Kasumi-1 (cell line): ENCODE data around the gene SLC22A17.
"Not testable (repeated sequence)": the region's sequence is repeated elsewhere in the genome, so short reads cannot be mapped to it uniquely, and the experiment has no call there.

Experiments used
- DNase-seq, 2 experiments: peaks; one replicate each; lab custom pipeline; 2025; lab: John Stamatoyannopoulos, UW

The SLC22A17 gene

GRCh38 chr14:23339506-23340268 lies 13.0 kb downstream of the SLC22A17 start:
- peak in 1 of 2 experiments; percentile 6 for DNase-seq

- DNase-seq: no peak
Observed at GRCh38 chr14:23335623-23336022, 17.1 kb downstream of the SLC22A17 start.

DNA sequence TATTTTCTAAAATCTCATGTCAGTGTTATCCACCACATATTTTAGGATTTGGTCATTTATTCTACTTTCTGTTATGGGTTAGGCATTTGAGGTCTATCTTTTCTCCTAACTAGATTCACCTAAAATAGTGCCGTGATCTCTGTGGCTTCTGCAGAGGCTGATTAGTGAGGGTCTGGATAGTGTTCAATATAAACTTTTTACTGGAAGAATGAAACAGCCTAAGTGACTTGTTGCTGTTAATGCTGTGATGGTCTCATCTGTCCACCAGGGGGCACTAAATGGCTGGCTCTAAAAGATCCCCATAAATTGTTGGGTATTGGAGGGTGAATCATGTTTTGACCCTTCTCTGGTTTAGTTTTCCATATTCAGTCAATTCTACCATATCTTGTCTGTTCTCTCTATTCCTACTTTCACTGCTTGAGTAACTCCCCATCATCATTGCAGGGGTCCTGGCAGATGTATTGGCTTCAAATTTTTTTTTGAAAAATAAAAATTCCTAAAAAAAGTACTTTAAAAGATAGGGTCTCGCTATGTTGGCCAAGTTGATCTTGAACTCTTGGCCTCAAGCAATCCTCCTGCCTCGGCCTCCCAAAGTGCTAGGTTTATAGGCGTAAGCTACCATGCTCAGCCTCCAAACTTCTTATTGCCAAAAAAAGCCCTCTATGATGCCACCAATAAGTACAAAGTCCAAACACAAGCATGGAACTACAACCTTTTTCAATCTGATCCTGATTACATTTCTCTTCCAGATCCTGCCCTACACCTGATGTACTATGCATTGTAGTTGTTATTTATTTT lies 24.5 kb downstream of the SLC22A17 start:
- DNase-seq: peak; percentile 71 to 81

DNA sequence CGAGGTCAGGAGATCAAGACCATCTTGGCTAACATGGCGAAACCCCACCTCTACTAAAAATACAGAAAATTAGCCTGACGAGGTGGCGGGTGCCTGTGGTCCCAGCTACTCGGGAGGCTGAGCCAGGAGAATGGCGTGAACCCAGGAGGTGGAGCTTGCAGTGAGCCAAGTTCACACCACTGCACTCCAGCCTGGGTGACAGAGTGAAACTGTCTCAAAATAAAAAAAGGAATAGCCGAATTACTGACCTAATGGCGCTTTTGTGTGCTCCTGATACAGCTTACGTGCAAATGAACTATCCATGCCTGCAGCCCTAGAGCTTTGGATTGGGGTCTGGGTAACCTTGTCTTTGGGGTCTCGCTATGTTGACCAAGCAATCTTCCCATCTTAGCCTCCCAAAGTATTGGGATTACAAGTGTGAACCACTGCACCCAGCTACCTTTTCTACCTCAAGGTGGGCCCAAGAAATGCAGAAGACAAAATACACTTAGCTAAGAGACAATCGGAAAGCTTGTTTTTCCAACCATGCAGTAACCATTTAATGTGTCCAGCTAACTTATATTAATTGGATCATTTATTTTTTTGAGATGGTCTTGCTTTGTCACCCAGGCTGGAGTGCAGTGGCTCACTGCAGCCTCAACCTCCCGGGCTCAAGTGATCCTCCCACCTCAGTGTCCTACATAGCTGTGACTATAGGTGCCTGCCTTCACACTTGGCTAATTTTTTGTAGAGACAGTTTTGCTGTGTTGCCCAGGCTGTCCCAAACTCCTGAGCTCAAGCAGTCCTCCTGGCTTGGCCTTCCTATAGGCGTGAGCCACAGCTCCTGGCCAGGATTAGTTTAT lies 26.0 kb downstream of the SLC22A17 start:
- DNase-seq: no peak

- DNase-seq: not testable (repeated sequence)
Observed at GRCh38 chr14:23325746-23326145, 26.9 kb downstream of the SLC22A17 start.

- DNase-seq: no peak
Observed at GRCh38 chr14:23324993-23325392, 27.7 kb downstream of the SLC22A17 start.

DNA sequence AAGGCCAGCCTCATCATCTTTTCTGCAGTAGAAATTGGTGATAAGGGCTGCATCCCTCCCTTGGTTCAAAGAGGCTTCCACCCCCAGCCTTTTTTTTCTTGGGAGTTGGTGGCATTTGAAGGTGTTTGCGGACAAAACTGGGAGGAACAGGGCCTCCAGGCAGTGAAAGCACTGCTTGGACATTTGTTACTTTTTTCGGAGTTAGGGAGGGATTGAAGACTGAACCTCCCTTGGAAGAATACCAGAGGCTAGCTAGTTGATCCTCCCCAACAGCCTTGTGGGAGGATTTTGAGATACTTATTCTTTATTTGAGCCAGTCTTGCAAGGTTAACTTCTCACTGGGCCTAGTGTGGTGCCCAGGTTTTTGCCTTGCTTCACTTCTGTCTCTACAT lies 28.2 kb downstream of the SLC22A17 start:
- no peak for DNase-seq

GRCh38 chr14:23323838-23324454 lies 28.7 kb downstream of the SLC22A17 start:
- no peak for DNase-seq

GRCh38 chr14:23322568-23323517 lies 29.8 kb downstream of the SLC22A17 start:
- no peak for DNase-seq

DNA sequence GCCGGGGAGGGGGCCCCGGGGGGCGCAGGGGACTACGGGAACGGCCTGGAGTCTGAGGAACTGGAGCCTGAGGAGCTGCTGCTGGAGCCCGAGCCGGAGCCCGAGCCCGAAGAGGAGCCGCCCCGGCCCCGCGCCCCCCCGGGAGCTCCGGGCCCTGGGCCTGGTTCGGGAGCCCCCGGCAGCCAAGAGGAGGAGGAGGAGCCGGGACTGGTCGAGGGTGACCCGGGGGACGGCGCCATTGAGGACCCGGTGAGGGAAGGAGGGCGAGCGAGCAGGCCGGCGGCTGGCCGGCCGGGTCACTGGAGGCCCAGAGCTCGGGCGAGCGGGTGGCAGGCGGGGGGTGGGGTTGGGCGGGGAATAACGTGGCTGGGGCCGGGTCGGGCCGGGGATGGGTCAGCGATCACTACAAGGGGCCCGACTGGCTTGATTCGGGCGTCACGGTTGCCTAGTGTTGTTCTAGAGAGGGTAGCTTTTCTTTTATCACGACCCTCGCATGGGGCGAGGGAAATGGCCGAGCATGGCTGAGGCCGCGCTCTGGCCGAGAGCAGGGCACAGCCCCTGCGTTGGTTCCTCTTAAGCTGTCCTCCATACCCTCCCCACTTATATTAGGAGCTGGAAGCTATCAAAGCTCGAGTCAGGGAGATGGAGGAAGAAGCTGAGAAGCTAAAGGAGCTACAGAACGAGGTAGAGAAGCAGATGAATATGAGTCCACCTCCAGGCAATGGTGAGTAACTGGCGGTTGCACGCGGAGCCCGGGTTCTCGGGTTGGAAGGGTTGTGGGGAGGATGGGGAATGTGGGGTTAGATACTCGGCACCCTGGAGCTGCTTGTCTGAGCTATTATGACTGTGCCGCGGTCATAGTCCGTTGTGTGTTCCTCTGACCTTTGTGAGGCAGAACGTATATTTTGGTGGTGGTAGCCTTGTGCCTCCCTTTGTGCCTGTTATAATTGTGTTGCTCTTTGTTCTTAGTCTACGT lies 30.8 kb downstream of the SLC22A17 start:
- peak; percentile 32 to 40 for DNase-seq

- DNase-seq: peak; percentile 99 to 100
Observed at GRCh38 chr14:23320584-23321571, 31.8 kb downstream of the SLC22A17 start, which contains the start of gene PABPN1. PABPN1 (plus strand) TSS chr14:23321457; CDS start chr14:23321470, 13 bp downstream.

DNA sequence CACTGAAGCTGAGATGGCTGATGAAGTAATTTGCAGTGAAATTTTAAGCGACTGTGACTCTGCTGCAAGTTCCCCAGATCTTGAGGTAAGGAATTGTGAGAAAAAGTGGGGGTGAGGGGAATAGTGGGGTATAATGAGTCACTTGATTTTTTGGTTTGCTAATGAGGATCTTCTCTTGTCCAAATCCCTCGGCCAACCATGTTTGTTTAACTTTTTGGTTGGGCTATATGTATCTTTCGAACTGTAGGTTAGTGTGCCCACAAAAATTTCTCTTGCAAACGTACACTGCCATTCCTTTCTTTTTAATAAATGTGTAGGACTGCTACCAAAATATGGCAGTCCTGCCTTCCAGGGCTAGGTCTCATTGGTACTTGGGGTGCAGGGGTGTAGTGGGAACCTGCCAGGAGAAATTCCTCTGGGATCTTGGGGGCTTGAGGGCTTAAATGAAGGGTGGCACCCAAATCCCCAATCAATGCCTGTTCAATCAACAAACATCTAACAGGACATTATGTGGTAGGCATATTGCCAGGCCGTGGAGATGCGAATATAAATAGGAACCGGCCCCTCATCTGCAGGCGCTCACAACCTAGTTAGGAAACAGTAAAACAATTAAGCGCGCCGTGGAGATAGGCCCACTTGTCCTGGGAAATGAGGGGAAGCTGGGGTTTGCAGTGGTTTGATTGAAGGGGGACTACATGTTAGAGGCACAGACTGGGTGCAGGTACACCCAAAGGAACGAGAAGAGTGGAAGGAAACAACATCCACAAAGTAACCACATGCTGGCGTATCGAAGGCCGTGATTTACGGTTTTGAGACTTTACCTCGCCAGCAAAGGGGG lies 32.7 kb downstream of the SLC22A17 start:
- DNase-seq: no peak

DNA sequence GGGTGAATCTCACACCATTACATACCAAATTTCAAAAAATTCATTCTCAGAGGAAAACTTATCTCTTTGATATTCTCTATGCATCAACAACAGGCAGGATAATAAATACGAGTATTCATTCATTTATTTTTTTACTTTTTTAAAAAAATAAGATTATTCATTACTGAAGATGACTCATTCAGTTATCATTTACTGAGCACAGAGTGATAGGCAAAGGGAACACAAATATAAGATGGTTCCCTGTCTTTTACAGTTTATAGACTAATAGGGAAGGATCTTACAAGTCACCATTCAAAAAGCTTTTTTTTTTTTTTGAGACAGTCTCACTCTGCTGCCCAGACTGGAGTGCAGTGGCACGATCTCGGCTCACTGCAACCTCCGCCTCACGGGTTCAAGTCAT lies 36.4 kb downstream of the SLC22A17 start:
- no peak for DNase-seq

GRCh38 chr14:23310546-23310945 lies 42.1 kb downstream of the SLC22A17 start:
- DNase-seq: no peak

DNA sequence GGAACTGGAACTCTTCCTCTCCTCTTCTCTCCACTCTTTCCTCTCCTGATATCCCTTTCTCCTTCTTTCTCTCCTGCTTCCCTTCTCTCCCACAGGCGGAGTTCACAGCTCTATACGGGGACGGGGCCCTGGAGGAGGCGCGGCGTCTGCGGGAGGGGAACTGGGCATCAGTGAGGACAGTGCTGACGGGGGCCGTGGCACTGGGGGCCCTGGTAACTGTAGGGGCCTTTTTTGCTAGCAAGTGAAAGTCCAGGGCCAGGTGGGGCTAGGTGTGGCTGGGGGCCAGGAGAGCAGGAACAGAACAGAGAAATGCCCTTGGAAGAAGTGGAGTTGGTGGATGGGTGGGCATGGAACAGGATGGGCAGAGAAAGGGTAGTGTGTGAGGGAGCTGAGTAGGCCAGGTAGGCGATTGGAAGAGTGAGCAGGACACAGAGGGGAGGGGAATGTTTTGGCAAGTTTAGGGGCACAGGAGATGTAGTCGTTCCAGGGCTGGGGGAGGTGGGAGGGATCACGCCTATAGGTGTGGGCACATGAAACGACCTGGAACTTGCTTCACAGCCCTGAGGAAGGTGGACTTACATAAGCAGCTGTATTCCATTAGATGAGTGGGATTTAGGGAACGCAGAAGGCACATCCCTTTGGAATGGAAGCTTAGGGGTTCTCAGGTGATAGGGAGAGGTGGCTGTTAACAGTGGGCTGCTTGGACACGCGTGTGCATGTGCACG lies 43.8 kb downstream of the SLC22A17 start:
- no peak for DNase-seq
